ENCODE measurements around the gene ASB15.

- no peak for TF ChIP-seq CTCF (IDR thresholded peaks at IDR 0.05; ENCODE audit: borderline replicate concordance, extremely low read depth, low read length, poor library complexity, severe bottlenecking)
- no peak for TF ChIP-seq EZH2 (IDR thresholded peaks at IDR 0.05; ENCODE audit: borderline replicate concordance, low read depth, low read length, severe bottlenecking)
These were observed 43.2 kb upstream of the ASB15 start for GRCh38 chr7:123558289-123558874.
